CD4-positive, alpha-beta T cell treated with Interleukin-6 for 4 hours (primary cell): ENCODE data around the gene TIGIT.
"Not testable (repeated sequence)": the region's sequence is repeated elsewhere in the genome, so short reads cannot be mapped to it uniquely, and the experiment has no call there.

ENCODE experiments used
- DNase-seq: peaks from one replicate; pipeline ENCODE4 v3.0.0-alpha.2; 2020; ENCODE audit warnings: mixed read lengths

The TIGIT gene

DNA sequence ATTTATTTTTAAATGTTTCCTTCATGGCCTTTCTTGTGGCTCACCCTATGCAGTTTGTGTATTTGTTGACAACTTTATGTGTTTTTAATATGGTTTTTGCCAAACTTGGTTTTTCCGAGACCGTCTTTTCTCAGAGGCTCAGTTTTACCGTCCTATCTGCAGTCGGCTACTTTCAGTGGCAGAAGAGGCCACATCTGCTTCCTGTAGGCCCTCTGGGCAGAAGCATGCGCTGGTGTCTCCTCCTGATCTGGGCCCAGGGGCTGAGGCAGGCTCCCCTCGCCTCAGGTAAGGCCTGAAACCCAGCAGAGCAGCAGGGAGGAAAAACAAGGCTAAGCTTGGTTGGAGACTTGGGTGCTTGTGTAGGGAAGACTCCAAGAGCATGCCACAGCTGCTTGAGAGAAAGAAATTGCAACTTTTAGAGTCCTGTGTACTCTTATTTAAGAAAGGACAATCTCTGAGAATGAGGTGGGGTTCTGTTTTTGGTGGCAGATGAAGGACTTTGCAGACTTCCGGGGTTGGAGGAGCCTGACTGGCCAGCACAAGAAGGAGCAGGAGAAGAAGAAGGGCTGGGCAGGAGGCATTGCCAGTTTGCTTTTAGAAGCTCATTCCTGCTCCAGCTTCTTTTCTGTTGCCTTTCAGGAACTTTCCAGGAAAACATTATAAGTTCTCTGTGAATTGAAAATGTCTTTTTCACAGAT, at the start of gene TIGIT:
Gene TIGIT, plus strand, starts transcription at position 191 of the 698 bp plus-strand sequence. Its CDS starts 34 bp downstream, at position 225.
- DNase-seq = no peak

DNA sequence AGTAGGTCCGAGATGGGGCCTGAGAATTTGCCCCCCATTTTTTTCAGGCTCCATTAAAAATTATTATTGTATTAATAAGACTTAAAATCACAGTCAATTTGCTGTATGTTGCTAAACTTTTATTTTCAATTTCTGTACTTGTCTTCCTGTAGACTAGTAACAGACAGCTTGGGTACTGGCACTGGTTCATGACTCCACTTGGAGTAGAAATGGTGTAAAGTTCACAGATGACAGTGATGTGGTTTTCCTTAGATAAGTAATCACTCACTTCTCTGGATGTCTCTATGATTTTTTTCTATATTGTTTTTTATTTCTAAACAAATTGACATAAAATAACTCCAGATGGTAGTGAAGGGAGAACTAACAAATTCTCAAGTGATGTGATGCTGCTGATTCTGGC, 40.9 kb upstream of the TIGIT start:
- DNase-seq = peak; percentile 13

DNA sequence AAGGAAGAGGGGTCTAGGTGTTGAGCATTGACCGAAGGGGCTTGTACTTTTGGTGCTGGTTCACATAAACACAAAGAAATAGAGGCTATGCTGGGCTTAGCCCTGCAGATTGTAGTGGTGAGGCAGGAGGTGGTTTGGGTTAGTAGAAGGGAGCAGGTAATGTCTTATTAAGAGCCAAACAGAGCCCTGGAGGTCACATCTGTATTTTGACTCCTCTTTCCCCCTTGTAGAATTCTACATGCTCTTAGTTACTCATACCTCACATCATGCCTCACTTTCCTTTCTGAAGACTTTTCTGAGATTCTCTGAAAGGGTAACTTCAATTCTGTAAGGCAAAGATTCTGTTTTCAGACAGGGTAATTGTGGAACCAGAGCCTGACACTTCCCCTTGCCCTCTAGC, 40.3 kb upstream of the TIGIT start:
- DNase-seq = no peak

DNA sequence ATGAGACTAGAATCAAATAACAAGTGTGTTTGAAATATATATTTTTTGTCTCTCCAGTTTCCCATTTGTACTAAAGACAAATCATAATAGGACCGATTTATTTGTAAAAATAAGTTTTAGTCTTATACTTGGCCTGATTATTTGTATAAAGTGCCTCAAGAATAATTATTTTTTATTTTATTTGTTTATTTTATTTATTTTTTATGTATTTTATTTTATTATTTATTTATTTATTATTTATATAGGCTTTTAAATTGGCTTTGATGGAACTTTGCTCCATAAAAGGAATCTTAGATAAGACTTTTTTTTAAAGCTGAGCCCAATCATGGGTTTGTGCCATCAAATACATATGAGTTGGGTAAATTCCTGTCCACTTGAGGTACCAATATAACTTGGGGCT, 34.3 kb upstream of the TIGIT start:
- no peak for DNase-seq

DNA sequence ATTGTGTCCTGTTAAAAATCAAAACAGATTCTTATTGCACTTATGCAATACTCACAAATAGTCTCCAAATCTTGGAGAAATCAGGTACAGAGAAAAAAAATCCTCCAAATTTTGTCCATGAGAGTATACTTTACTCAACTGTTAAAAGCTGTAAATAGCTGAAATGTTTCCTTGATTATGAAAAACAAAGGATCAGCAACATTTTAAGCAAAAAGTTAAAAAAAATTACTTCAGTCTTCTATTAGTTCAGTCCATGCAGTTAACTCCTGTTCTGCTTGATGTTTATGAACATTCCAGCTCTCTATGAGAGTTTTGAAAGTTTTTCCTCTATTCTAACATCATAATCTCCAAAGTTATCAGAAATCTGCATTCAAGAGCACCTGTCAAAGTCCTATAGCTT, 33.7 kb upstream of the TIGIT start:
- no peak for DNase-seq

DNA sequence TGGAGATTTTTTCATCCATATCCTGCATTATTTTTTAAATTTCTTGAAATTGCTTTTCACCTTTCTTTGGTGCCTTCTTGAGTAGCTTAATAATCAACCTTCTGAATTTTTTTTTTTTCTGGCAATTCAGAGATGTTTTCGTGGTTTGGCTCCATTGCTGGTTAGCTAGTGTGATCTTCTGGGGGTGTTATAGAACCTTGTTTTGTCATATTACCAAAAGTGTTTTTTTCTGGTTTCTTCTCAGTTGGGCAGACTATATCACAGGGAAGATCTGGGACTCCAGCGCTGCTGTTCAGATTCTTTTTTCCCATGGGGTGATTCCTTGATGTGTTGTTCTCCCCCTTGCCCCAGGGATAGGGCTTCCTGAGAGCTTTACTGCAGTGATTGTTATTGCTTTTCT, 23.8 kb upstream of the TIGIT start:
- no peak for DNase-seq

DNA sequence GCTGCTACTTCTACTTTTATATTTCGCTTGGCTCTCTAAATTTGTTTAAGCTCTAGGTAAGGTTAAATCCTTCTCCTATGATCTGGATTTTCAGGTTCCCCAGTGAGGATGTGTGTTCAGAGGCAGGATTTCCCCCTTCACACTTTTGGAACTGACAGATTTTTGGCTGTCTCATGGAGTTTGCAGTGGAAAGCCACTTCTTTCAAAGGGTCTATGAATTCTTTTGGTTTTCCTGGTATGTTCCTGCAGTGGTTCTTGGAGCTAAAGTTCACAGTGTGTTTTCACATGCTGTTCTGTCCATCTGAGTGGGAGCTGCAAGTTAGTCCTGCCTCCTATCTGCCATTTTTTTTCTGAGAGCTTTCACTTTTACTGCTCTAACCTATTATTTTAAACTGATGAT, 21.6 kb upstream of the TIGIT start:
- no peak for DNase-seq

DNA sequence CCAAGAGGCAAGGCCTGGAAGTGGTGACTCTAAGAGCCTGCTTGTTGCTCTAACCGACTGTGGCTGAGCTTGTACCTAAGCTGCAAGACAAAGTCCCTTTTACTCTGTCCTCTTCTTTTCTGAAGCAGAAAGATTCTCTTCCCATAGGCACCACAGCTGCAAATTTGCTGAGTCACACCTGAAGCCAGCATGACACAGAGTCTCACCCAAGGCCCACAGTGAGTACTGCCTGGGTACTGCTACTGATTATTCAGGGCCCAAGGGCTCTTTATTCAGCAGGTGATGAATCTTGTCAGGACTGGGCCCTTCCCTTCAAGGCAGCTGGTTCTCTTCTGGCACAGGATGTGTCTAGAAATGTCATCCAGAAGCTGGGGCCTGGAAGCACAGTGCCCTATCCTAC, 18.9 kb upstream of the TIGIT start:
- no peak for DNase-seq

DNA sequence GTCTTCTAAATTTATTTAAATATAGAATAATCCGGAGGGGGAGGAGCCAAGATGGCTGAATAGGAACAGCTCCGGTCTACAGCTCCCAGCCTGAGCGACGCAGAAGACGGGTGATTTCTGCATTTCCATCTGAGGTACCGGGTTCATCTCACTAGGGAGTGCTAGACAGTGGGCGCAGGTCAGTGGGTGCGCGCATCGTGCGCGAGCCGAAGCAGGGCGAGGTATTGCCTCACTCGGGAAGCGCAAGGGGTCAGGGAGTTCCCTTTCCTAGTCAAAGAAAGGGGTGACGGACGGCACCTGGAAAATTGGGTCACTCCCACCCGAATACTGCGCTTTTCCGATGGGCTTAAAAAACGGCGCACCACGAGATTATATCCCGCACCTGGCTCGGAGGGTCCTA, 17.0 kb upstream of the TIGIT start:
- DNase-seq = not testable (repeated sequence)

DNA sequence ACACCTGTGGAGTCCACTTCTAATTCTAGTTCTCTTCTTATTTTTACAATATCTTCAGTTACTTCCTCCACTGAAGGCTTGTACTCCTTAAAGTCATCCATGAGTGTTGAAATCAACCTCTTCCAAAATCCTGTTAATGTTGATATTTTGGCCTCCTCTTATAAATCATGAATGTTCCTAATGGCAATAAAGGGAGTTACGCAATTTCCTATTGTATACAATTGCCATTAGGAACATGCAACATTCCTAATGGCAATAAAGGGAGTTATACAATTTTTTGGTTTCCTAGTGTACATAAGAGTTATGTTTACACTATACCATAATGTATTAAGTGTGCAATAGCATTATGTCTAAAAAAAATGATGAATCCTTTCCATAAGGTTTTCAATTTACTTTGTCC, 9.2 kb upstream of the TIGIT start:
- DNase-seq = no peak

DNA sequence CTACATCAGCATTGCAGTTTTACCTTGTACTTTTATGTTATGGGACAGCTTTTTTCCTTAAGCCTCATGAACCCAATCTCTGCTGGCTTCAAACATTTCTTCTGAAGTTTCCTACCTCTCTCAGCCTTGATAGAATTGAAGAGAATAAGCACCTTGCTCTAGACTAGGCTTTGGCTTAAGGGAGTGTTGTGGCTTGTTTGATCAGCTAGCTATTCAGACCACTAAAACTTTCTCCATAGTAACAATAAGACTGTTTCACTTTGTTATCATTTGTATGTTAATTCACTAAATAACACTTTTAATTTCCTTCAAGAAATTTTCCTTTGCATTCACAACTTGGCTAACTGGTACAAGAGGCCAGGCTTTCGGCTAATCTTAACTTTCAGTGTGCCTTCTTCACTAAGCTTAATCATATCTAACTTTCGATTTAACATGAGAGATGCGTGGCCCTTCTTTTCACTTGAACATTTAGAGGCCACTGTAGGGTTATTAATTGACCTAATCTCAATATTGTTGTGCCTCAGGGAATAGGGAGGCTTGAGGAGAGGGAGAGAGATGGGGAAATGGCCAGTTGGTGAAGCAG, 8.1 kb upstream of the TIGIT start:
- no peak for DNase-seq

DNA sequence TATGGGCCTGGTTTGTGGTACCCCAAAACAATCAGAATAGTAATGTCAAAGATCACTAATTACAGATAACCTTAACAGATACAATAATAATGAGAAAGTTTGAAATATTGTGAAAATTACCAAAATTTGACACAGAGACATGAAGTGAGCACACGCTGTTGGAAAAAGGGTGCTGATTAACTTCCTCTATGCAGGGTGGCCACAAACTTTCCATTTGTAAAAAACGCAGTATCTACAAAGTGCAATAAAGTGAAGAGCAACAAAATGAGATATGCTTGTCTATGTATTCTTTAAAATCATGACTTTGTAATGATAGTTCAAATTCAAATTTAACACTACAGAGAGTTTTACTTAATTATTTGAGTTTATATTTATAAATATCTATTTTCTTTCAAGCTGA, 7.6 kb upstream of the TIGIT start:
- no peak for DNase-seq

DNA sequence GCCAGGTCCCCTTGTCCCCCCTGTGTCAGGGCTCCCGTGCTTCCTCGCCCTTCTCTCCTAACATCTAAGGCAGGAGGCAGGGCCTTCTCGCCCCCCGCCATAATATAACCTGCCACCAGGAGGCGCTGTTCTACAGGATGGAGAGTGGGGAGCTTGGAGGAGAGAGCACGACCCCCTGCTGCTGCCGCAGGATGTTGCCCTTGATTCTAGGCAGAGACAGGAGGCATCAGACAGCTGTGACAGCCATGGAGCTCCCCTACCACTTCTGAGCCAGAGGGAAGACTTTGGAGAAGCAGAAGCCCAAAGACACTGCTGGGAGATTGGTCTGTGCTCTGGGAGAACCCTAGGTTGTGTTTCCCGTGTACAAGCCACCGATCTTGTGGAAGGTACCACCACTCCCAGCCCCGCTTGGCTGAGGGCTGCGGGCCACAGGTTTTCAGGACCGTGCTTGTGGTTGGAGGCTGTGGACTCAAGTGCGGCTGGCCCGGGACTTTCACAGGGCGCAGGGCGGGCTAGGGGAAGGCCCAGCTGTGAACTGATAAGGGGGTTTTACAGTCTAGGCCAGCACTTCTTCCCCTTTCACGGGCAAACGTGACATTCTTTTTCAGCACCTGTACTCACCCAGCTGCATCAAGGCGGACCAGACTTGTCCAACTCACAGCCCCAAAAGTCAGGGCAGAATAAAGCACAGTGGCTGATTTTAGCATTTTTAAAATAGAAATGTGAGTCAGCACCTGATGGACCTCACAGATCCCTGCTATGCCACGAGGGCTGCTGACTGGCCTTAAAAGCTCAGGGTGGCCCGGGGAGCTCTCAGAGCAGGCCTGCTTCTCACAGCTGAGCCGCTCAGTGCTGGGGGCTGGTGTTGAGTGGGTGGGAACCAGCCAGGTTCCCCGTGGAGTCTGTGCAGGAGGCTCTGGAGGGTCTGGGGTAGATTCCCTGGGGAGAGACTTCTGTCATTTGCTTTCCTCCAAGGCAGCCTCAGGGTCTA, 2.6 kb upstream of the TIGIT start:
- peak; percentile 89 for DNase-seq

DNA sequence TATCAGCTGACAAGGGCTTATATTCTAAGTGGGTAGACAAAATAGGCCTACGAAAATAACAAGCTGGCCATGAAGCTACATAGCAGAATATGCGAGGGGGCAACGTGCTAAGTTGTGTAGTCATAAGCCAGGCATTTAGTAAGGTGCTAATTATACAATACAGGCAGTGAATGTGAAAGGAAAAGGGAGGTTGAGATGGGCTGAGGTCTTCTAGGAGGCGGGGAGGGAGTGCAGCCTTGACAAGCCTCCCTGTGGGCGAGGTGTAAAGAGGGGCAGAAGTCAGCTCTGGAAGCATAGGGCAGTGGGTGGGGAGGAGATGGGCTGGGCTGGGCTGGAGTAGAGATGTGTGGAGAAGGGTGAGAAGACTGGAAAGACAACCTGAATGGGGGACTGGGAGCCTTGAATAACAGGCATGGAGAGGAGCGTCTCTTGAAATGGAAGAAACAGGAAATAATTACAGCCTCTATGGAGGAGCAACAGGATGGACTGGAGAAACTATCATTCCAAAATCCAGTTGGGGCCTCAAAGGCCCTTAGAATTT, 1.2 kb downstream of the TIGIT start:
- DNase-seq = peak; percentile 45

DNA sequence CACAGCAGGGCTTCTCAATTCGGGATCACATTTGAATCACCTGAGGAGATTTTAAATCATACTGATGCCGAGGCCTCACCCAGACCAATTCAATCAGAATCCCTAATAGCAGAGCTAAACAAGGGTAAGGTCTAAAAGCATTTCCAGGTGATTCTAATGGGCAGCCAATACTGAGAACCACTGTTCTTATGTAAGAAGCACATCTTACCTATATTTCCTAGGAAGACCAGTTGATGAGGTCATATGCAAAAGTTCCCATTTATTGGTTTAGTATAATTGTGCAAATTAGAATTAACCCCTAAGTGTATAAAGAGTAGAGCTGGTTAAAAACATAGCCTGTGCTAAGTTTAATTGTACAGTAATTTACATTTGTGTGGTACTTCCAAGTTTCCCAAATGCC, 2.1 kb downstream of the TIGIT start:
- no peak for DNase-seq

DNA sequence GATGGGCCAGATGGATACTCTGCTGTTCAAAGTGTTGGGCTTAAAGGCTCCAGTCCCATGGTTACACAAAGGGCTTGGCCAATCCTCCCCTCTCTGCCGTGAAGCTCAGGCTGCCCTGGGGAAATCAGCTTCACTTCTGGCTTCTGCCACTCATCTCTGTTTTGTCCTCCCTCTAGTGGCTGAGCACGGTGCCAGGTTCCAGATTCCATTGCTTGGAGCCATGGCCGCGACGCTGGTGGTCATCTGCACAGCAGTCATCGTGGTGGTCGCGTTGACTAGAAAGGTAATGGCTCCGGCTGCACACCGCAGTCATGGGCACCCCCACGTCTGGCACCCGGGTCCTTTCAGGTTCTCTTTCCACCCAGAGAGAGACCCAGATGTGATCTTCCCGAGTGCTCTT, 5.6 kb downstream of the TIGIT start:
- peak; percentile 59 for DNase-seq

DNA sequence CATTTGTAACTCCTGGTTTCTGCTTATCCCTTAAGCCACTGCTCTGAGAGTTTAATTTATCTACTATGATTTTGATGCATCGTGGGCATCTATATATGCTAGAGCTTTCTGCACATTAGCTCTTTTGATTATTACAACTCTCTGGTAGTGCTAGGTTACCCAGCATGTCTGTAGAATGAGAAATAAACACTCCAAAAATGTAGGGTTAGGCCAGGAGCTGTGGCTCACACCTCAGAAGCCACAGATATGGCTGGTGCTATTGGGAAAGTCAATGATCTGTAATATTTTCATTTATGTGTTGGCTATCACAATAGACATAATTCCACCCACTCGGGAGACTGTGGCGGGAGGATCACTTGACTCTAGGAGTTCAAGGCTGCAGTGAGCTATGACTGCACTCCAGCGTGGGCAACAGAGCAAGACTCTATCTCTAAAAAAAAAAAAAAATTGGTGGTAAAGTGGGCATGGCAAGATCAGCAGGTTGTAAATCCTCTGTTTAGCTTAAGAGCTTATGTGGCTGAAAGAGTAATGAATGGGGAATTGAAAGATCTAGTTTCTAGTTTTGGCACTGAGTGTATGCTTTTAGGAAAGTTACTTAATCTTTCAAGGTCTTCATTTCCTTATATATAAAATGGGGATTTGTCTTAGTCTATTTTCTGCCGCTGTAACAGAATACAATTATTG, 6.3 kb downstream of the TIGIT start:
- DNase-seq = no peak

DNA sequence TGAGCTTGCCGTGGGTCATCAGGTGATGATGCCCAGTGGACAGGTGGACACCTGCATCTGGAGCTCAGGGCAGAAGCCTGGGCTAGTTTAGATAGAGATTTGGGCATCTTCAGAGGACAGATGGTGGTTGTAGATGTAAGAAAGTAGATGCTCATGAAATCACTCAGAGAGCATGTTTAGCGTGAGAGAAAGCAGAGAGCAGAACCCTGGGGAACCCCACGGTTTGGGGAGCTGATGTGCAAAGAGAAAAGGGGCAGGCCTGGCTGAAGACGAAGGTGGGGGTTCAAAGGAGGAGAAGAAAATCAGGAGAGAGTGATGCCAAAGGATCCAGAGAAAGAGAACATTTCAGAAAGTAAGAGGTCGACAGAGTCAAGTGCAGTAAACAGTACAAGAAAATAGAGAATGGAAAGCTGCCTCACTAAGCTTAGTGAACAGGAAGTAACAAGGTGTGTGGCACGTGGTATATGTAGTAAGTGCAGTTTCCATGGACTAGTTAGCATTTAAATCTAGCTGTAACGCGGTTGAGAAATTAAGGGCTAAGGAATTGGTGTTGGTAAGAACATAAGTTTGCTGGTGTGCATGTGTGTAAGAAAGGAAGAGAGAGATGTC, 13.5 kb downstream of the TIGIT start:
- DNase-seq = no peak

DNA sequence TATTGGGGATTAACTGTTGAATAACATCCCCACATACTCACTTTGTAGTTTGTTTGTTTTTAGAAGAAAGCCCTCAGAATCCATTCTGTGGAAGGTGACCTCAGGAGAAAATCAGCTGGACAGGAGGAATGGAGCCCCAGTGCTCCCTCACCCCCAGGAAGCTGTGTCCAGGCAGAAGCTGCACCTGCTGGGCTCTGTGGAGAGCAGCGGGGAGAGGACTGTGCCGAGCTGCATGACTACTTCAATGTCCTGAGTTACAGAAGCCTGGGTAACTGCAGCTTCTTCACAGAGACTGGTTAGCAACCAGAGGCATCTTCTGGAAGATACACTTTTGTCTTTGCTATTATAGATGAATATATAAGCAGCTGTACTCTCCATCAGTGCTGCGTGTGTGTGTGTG, 14.0 kb downstream of the TIGIT start:
- no peak for DNase-seq

DNA sequence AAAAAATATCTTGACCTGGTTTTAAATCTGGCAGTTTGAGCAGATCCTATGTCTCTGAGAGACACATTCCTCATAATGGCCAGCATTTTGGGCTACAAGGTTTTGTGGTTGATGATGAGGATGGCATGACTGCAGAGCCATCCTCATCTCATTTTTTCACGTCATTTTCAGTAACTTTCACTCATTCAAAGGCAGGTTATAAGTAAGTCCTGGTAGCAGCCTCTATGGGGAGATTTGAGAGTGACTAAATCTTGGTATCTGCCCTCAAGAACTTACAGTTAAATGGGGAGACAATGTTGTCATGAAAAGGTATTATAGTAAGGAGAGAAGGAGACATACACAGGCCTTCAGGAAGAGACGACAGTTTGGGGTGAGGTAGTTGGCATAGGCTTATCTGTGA, 14.5 kb downstream of the TIGIT start:
- DNase-seq = no peak

DNA sequence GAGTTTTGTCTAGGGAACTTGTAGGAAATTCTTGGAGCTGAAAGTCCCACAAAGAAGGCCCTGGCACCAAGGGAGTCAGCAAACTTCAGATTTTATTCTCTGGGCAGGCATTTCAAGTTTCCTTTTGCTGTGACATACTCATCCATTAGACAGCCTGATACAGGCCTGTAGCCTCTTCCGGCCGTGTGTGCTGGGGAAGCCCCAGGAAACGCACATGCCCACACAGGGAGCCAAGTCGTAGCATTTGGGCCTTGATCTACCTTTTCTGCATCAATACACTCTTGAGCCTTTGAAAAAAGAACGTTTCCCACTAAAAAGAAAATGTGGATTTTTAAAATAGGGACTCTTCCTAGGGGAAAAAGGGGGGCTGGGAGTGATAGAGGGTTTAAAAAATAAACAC, 15.0 kb downstream of the TIGIT start:
- peak; percentile 71 for DNase-seq

DNA sequence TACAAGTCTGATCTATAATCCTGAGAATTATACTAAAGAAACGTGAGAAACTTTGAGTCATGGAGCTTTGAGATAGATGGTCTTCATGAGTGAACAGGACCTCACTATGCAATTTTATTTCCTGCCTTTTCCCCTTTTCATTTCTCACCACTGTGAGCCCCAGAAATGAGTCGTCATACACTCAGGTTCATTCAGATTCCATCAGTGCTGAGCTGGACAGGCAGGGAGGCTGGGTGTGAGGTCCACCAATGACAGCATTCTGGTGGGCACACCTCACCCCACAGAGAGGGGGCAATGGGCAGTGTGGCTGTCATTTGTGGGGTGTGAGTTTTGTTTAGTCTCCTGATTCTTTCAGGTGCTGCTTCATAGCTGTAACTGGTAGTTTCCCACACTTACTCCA, 16.9 kb downstream of the TIGIT start:
- DNase-seq = no peak
